ENCODE measurements around the gene EME2. TPM values are rescaled to one million over a fixed set of nuclear protein-coding genes. Genes with fewer than 3 reads are reported as not detected.
"Not testable (repeated sequence)": the region's sequence is repeated elsewhere in the genome, so short reads cannot be mapped to it uniquely, and the experiment has no call there.

Gene EME2
- polyA plus RNA-seq, 4 donors = 6.8 to 16.1 (median 9.6) TPM

DNA sequence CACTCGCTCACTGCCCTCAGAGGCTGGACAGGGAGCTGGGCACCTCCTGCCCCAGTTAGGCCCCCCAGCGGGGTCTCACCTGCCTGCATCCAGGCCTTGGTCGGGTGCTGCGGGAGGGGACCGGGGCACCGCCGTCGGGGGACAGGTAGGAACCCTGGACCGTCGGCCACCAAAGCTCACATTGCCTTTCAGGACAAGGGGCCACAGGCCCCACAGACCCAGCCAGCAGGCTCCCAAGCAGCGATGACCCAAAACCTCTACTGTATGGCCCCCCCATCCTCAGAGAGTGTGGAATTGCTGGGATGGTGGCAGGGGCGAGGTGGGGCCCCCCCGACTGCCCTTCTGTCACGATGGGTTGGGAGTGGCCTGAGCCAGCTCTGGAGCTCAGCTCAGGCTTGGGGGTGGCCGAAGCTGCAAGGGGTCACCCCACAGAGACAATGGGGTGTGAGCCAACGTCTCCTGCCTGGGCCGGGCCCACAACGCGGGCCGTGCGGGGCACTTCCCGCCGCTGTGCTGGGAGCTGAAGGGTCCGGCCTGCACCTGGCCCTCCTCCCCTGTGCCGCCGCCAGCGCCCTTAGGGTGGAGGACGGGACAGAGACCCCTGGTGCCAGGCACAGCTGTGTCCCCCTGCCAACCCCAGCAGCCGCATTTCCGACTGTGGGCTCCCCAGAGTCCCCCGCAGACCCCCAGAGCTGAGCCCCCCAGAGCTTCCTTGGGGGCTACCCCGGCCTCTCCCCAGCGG is 20.4 kb downstream of the EME2 start:
- H3K27me3 ChIP-seq (ENCODE audit: control insufficient read depth in 3 of 3, insufficient read depth in 3 of 3, low read length in 3 of 3) = no peaks in the 10 kb centered on the region
- peak overlapping the region in 1 of 3 donors; percentile 29 for H3K4me3 ChIP-seq (ENCODE audit: low read depth in 1 of 3, low read length in 3 of 3)
- no peak overlapping the region for H3K27ac ChIP-seq (ENCODE audit: low read depth in 1 of 3, low read length in 2 of 3)
- WGBS, 3 donors = 81 to 88% (median 87%) methylated on average over 25 to 33 of the region's 33 CpGs
- FAIRE-seq = no peak
- peaks cover 0 to 45% (median 4%) of the 10 kb centered on the region in 3 donors for H3K36me3 ChIP-seq (ENCODE audit: control insufficient read depth in 3 of 3, insufficient read depth in 2 of 3, low read depth in 1 of 3, low read length in 3 of 3)
- DNase-seq = no peak
- H3K9me3 ChIP-seq (ENCODE audit: control insufficient read depth in 2 of 2, insufficient read depth in 1 of 2, low read depth in 1 of 2, low read length in 1 of 2) = peaks cover 0 to 8% of the 10 kb centered on the region in 2 donors
- H3K4me1 ChIP-seq (ENCODE audit: control insufficient read depth in 3 of 3, insufficient read depth in 2 of 3, low read depth in 1 of 3, low read length in 2 of 3) = peaks cover 0 to 22% (median 0%) of the 10 kb centered on the region in 3 donors

DNA sequence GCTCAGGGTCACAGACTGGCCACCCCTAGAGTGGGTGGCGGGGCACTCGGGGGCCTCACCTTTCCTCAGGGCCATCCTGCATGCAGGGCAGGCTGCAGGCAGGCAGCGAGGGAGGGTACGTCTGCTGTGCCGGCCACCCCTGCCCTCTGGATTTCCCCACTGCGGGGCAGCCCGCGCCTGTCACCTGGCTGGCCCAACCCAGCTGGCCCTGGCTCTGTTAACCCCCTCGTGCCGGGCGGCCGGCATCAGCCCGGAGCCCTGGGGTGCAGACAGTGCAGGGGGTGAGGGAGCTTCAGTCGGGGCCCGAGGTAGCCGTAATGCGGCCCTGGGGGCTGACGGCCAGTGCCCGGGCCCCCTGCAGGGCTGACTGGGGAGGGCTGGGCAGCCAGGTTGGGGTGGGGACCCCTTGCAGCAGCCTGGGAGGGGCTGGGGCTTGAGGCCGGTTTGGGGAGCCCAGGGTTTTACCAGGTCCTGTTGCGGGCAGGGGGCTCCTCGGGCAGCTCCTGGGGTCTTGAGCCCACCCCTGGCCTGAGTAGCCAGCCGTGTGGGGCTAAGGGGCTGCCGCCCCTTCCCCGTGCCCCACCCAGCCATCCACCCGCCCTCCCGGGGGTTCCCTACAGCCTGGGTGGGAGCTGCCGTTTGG is 21.1 kb downstream of the EME2 start, which contains the start of gene IGFALS:
IGFALS (minus strand) TSS at position 128 of the 643 bp plus-strand sequence; CDS start at position 75, 53 bp downstream.
- peak in 1 of 2 donors; percentile 48 for DNase-seq

DNA sequence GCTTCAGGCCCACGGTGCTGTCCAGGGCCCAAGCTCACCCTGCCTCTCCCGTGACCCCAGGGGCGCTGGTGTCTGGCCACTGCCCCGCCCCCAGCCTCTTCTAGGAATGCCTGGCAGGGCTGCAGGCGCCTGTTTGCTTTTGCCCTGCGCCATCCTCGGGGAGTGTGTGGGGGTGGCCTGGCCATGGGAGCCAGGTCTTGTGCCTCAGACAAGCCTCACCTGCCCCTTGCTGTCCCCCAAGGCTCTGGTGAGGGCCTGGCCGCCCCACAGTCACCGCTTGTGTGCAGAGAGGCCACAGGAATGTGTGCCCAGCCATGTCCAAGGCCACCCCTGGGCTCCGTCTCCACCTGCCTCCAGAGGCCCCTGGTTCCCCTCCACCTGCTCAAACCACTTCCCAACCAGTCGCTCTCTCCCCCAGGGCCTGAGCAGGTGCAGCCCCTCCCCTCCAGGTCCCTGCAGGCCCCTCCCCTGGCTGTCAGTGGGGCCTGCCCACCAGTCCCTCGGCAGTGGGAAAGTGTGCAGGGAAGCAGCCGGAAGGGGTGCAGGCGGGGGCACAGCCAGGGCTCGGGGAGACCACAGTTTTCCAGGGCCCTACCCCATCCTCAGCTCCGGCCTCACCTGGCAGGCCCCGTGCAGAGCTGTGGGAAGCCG is 21.7 kb downstream of the EME2 start:
- no peaks in the 10 kb centered on the region for H3K27me3 ChIP-seq (ENCODE audit: control insufficient read depth in 3 of 3, insufficient read depth in 3 of 3, low read length in 3 of 3)
- H3K9me3 ChIP-seq (ENCODE audit: control insufficient read depth in 2 of 2, insufficient read depth in 1 of 2, low read depth in 1 of 2, low read length in 1 of 2) = peaks cover 0 to 21% of the 10 kb centered on the region in 2 donors
- no peak for FAIRE-seq
- peak overlapping the region in 1 of 3 donors; percentile 29 for H3K4me3 ChIP-seq (ENCODE audit: low read depth in 1 of 3, low read length in 3 of 3)
- H3K27ac ChIP-seq (ENCODE audit: low read depth in 1 of 3, low read length in 2 of 3) = peak overlapping the region in 1 of 3 donors; percentile 33
- WGBS, 3 donors = 18 to 52% (median 33%) methylated on average over 15 to 18 of the region's 18 CpGs
- peaks cover 0 to 32% (median 4%) of the 10 kb centered on the region in 3 donors for H3K36me3 ChIP-seq (ENCODE audit: control insufficient read depth in 3 of 3, insufficient read depth in 2 of 3, low read depth in 1 of 3, low read length in 3 of 3)
- DNase-seq = peak in 1 of 2 donors; percentile 57
- H3K4me1 ChIP-seq (ENCODE audit: control insufficient read depth in 3 of 3, insufficient read depth in 2 of 3, low read depth in 1 of 3, low read length in 2 of 3) = peaks cover 0 to 22% (median 0%) of the 10 kb centered on the region in 3 donors

More for the DNA sequence above, 21.1 kb downstream of the EME2 start, which contains the start of gene IGFALS:
- Histone ChIP-seq H3K4me1 (ENCODE audit: control insufficient read depth in 3 of 3, insufficient read depth in 2 of 3, low read depth in 1 of 3, low read length in 2 of 3) (peaks cover 0 to 22% (median 0%) of the 10 kb centered on the region in 3 donors), H3K27ac (ENCODE audit: low read depth in 1 of 3, low read length in 2 of 3) (peak within 1 kb of the TSS in 1 of 3 donors; percentile 33), H3K27me3 (ENCODE audit: control insufficient read depth in 3 of 3, insufficient read depth in 3 of 3, low read length in 3 of 3) (no peaks in the 10 kb centered on the region), H3K4me3 (ENCODE audit: low read depth in 1 of 3, low read length in 3 of 3) (peak within 1 kb of the TSS in 1 of 3 donors; percentile 29), H3K9me3 (ENCODE audit: control insufficient read depth in 2 of 2, insufficient read depth in 1 of 2, low read depth in 1 of 2, low read length in 1 of 2) (peaks cover 0 to 15% of the 10 kb centered on the region in 2 donors), H3K36me3 (ENCODE audit: control insufficient read depth in 3 of 3, insufficient read depth in 2 of 3, low read depth in 1 of 3, low read length in 3 of 3) (peaks cover 0 to 38% (median 4%) of the 10 kb centered on the region in 3 donors)
- FAIRE-seq = no peak
- 23 to 55% (median 39%) methylated on average over 21 to 28 of the region's 28 CpGs for WGBS, 3 donors

DNA sequence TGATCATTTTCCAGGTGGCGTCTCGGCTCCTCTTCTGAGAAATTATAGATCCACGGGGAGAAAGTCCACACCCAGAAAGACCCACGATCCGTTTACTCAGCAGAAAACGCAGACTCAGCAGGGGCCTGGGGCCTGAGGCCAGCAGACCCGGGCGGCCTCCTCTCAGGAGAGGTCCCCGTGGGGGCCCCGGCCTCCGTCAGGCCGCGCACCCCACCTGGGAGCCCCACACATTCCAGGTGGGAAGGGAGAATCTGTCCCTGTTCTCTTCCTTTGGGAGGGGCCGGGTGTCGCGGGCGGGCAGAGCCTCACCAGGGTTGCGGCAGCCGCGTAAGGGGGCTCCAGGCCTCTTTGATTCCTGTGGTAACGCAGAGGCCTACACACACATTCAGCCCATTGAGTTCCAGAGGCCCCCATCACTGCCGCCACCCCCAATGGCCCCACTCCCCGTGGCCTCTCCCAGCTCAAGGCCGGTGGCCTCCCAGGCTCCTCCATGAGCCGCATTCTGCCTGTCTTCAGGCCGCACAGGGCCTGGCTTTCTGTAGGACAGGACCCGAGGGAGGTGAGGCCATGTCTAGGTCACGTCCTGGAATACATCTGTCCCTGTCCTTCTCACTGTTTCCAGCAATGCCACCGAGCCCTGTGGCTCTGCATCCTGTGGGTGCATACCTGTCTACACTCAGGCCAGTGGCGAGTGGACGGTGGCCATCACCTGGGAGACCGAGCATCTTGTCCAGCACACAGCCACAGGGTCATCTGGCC is 22.5 kb downstream of the EME2 start:
- Histone ChIP-seq H3K4me3 (ENCODE audit: low read depth in 1 of 3, low read length in 3 of 3) (peak overlapping the region in 1 of 3 donors; percentile 29), H3K9me3 (ENCODE audit: control insufficient read depth in 2 of 2, insufficient read depth in 1 of 2, low read depth in 1 of 2, low read length in 1 of 2) (peaks cover 0 to 27% of the 10 kb centered on the region in 2 donors), H3K27me3 (ENCODE audit: control insufficient read depth in 3 of 3, insufficient read depth in 3 of 3, low read length in 3 of 3) (no peaks in the 10 kb centered on the region), H3K36me3 (ENCODE audit: control insufficient read depth in 3 of 3, insufficient read depth in 2 of 3, low read depth in 1 of 3, low read length in 3 of 3) (peaks cover 0 to 25% (median 4%) of the 10 kb centered on the region in 3 donors), H3K4me1 (ENCODE audit: control insufficient read depth in 3 of 3, insufficient read depth in 2 of 3, low read depth in 1 of 3, low read length in 2 of 3) (peaks cover 0 to 22% (median 0%) of the 10 kb centered on the region in 3 donors), H3K27ac (ENCODE audit: low read depth in 1 of 3, low read length in 2 of 3) (peak overlapping the region in 1 of 3 donors; percentile 48)
- FAIRE-seq = no peak
- peak in 1 of 2 donors; percentile 40 for DNase-seq
- WGBS, 3 donors = 63 to 79% (median 66%) methylated on average over 21 to 32 of the region's 32 CpGs

DNA sequence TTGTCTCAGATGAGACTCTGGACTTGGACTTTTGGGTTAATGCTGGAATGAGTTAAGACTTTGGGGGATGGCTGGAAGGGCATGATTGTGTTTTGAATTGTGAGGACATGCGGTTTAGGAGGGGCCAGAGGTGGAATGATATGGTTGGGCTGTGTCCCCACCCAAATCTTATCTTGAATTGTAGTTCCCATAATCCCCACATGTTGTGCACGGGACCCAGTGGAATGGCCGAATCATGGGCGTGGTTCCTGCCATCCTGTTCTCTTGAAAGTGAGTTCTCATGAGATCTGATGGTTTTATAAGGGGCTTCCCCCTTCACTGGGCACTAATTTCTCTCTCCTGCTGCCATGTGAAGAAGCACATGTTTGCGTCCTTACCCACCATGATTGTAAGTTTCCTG is 26.7 kb downstream of the EME2 start:
- H3K27ac ChIP-seq (ENCODE audit: low read depth in 1 of 3, low read length in 2 of 3); H3K27me3 ChIP-seq (ENCODE audit: control insufficient read depth in 3 of 3, insufficient read depth in 3 of 3, low read length in 3 of 3); H3K4me3 ChIP-seq (ENCODE audit: low read depth in 1 of 3, low read length in 3 of 3); FAIRE-seq; DNase-seq; H3K36me3 ChIP-seq (ENCODE audit: control insufficient read depth in 3 of 3, insufficient read depth in 2 of 3, low read depth in 1 of 3, low read length in 3 of 3): not testable (repeated sequence)
- H3K4me1 ChIP-seq (ENCODE audit: control insufficient read depth in 3 of 3, insufficient read depth in 2 of 3, low read depth in 1 of 3, low read length in 2 of 3) = peaks cover 0 to 13% (median 0%) of the 10 kb centered on the region in 3 donors
- peaks cover 0 to 27% of the 10 kb centered on the region in 2 donors for H3K9me3 ChIP-seq (ENCODE audit: control insufficient read depth in 2 of 2, insufficient read depth in 1 of 2, low read depth in 1 of 2, low read length in 1 of 2)
- WGBS, 3 donors = 62 to 87% (median 74%) methylated on average over 5 of the region's 5 CpGs

DNA sequence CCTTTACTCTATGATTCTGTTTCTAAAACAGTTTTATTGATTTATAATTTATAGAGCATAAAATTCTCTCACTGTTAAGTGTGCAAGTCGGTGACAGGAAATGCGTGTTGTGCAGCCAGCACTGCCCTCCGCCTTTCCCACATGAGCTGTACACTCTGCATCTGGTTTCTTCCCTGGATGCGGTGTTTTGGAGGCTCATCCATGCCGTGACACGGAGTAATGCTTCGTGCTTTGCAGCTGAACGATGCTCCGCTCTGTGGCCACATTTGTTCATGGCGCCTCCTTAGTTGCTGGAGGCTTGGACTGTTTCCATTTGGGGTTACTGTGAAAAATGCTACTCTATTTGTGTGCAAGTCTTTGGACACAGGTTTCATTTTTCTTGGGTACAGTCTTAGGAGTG is 28.1 kb downstream of the EME2 start:
- WGBS, 3 donors = 81 to 84% (median 82%) methylated on average over 10 of the region's 10 CpGs
- Histone ChIP-seq H3K4me1 (ENCODE audit: control insufficient read depth in 3 of 3, insufficient read depth in 2 of 3, low read depth in 1 of 3, low read length in 2 of 3) (no peaks in the 10 kb centered on the region), H3K4me3 (ENCODE audit: low read depth in 1 of 3, low read length in 3 of 3) (no peak overlapping the region), H3K27me3 (ENCODE audit: control insufficient read depth in 3 of 3, insufficient read depth in 3 of 3, low read length in 3 of 3) (no peaks in the 10 kb centered on the region), H3K27ac (ENCODE audit: low read depth in 1 of 3, low read length in 2 of 3) (no peak overlapping the region), H3K36me3 (ENCODE audit: control insufficient read depth in 3 of 3, insufficient read depth in 2 of 3, low read depth in 1 of 3, low read length in 3 of 3) (peaks cover 0 to 11% (median 0%) of the 10 kb centered on the region in 3 donors), H3K9me3 (ENCODE audit: control insufficient read depth in 2 of 2, insufficient read depth in 1 of 2, low read depth in 1 of 2, low read length in 1 of 2) (peaks cover 0 to 27% of the 10 kb centered on the region in 2 donors)
- DNase-seq (no peak), FAIRE-seq (no peak)

DNA sequence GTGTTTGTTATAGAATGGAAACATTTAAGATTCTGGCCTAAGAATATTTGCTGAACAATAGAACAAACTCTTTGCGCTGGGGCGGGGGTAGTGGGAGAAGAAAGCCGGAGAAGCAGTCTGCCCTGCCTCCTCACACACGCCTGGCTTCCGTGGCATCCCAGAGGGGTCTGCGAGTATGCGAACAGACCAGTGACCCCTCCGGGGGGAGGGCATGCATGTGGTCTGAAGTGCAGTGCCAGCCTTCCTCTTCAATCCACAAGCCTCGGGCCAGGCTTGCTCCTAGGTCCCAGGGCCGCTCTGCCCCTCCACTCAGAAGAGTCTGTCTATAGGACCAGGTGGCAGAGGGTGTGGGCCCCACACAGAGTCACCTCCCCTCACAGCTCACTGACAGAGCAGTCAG is 35.0 kb downstream of the EME2 start:
- DNase-seq (no peak), FAIRE-seq (no peak)
- Histone ChIP-seq H3K4me1 (ENCODE audit: control insufficient read depth in 3 of 3, insufficient read depth in 2 of 3, low read depth in 1 of 3, low read length in 2 of 3) (no peaks in the 10 kb centered on the region), H3K9me3 (ENCODE audit: control insufficient read depth in 2 of 2, insufficient read depth in 1 of 2, low read depth in 1 of 2, low read length in 1 of 2) (no peaks in the 10 kb centered on the region), H3K4me3 (ENCODE audit: low read depth in 1 of 3, low read length in 3 of 3) (no peak overlapping the region), H3K36me3 (ENCODE audit: control insufficient read depth in 3 of 3, insufficient read depth in 2 of 3, low read depth in 1 of 3, low read length in 3 of 3) (peaks cover 4 to 53% (median 5%) of the 10 kb centered on the region in 3 donors), H3K27ac (ENCODE audit: low read depth in 1 of 3, low read length in 2 of 3) (no peak overlapping the region), H3K27me3 (ENCODE audit: control insufficient read depth in 3 of 3, insufficient read depth in 3 of 3, low read length in 3 of 3) (no peaks in the 10 kb centered on the region)
- 87 to 90% (median 88%) methylated on average over 10 of the region's 10 CpGs for WGBS, 3 donors
